HepG2 (cell line): ENCODE data around the gene PCDHGB3.

ENCODE experiments used
- MED13 ChIP-seq: sonication (generic); formaldehyde crosslinking; IDR thresholded peaks from 2 replicates; pipeline ENCODE4 v1.5.0; 2020; ENCODE audit warnings: missing genetic modification reagents
- NFYB ChIP-seq: sonication (generic); formaldehyde crosslinking; IDR thresholded peaks from 2 replicates; pipeline ENCODE4 v1.4.0; 2020; ENCODE audit warnings: missing genetic modification reagents
- PAWR ChIP-seq: sonication (generic); formaldehyde crosslinking; IDR thresholded peaks from 2 replicates; pipeline ENCODE4 v1.4.0; 2020; ENCODE audit warnings: missing genetic modification reagents, mild to moderate bottlenecking, borderline replicate concordance
- U2AF2 ChIP-seq: fragments of 200-400 bp; formaldehyde crosslinking; IDR thresholded peaks from 2 replicates; pipeline ENCODE4 v1.6.1; 2017; ENCODE audit warnings: low read depth, mild to moderate bottlenecking, low read length
- ZBTB2 ChIP-seq: sonication (generic); formaldehyde crosslinking; IDR thresholded peaks from 2 replicates; pipeline ENCODE4 v1.8.0; 2022; ENCODE audit warnings: low read depth, missing genetic modification reagents
- TF ChIP-seq, protein P1 (sequence below): sonication (generic); formaldehyde crosslinking; IDR thresholded peaks from 2 replicates; pipeline ENCODE4 v1.5.0; 2020; ENCODE audit warnings: mild to moderate bottlenecking, missing genetic modification reagents, moderate library complexity

GRCh38 chr5:141359790-141360426, 10.1 kb upstream of the PCDHGB3 start, which contains the start of gene PCDHGB2:
- TF ChIP-seq ZBTB2 (CRISPR knock-in tag) (no peak), NFYB (no peak), U2AF2 (no peak), MED13 (CRISPR knock-in tag) (no peak), PAWR (CRISPR knock-in tag) (no peak)
- TF ChIP-seq, protein P1, sequence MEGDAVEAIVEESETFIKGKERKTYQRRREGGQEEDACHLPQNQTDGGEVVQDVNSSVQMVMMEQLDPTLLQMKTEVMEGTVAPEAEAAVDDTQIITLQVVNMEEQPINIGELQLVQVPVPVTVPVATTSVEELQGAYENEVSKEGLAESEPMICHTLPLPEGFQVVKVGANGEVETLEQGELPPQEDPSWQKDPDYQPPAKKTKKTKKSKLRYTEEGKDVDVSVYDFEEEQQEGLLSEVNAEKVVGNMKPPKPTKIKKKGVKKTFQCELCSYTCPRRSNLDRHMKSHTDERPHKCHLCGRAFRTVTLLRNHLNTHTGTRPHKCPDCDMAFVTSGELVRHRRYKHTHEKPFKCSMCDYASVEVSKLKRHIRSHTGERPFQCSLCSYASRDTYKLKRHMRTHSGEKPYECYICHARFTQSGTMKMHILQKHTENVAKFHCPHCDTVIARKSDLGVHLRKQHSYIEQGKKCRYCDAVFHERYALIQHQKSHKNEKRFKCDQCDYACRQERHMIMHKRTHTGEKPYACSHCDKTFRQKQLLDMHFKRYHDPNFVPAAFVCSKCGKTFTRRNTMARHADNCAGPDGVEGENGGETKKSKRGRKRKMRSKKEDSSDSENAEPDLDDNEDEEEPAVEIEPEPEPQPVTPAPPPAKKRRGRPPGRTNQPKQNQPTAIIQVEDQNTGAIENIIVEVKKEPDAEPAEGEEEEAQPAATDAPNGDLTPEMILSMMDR (CRISPR knock-in tag), result peak; percentile 62
